K562 (cell line): ENCODE measurements around the gene CFAP20DC. TPM values are rescaled to one million over a fixed set of nuclear protein-coding genes. Genes with fewer than 3 reads are reported as not detected.
A peak's percentile ranks its signal among the peaks of the same experiment; 100 is the strongest.

ENCODE experiments used
- ATAC-seq: fragments of 200-7000 bp; cut with Tn5 transposase; 3 replicates; pipeline ENCODE4 v1.9.1; 2020; ENCODE audit warnings: moderate library complexity
- BruUV-seq: library from RNA; stranded (reverse); fragments of 400-500 nt; replicated peaks from 2 replicates; lab custom pipeline; 2021; lab: Mats Ljungman, UMichigan
- CTCF ChIA-PET: fragments of 300-600 bp; formaldehyde crosslinking; extraction: SDS; loops from one replicate; lab custom pipeline; 2021; ENCODE audit warnings: low intra/inter-chr PET ratio; lab: Yijun Ruan, JAX
- POLR2A ChIA-PET: fragments of 300-600, 350-650 bp; sonication (Branson Sonifier 250); formaldehyde crosslinking; extraction: SDS; loops from one replicate; lab custom pipeline; 2021; ENCODE audit warnings: antibody characterized with exemption, inconsistent platforms; lab: Yijun Ruan, JAX
- DNase-seq, 4 experiments: peaks; one replicate each; pipeline versions ENCODE4 v3.0.0 to v3.0.0-alpha.2; 2011 to 2018; ENCODE audit warnings: low spot score in 3 of 4, mixed read lengths in 3 of 4; ENCODE audit errors: extremely low read depth in 1 of 4
- FAIRE-seq: peaks from 2 replicates; lab custom pipeline; 2011; peaks lifted over from hg19 to GRCh38; lab: Jason Lieb, UNC
- H2AFZ ChIP-seq: 2 replicates; pipeline ENCODE4 v1.6.0; 2011; ENCODE audit warnings: low read depth, low read length, control low read depth, inconsistent platforms
- H3K27ac ChIP-seq: fragments of 200-600 bp; 3 replicates; pipeline ENCODE4 v1.8.0; 2011; ENCODE audit warnings: low read depth, mild to moderate bottlenecking, control low read depth, inconsistent platforms, low read length, moderate library complexity, mixed read lengths; ENCODE audit errors: extremely low read depth
- H3K27me3 ChIP-seq, 2 experiments: fragments of 300-600 bp in 1 of 2; 2 replicates in 1 of 2; 3 replicates in 1 of 2; pipeline versions ENCODE4 v1.6.0 to v1.8.0; 2011; ENCODE audit warnings: inconsistent platforms in 2 of 2, low read length in 2 of 2, mild to moderate bottlenecking in 1 of 2, mixed read lengths in 1 of 2, moderate library complexity in 1 of 2; ENCODE audit not compliant: control insufficient read depth in 2 of 2, insufficient read depth in 2 of 2
- H3K36me3 ChIP-seq: fragments of 300-600 bp; 3 replicates; pipeline ENCODE4 v1.8.0; 2011; ENCODE audit warnings: mild to moderate bottlenecking, low read length, inconsistent platforms; ENCODE audit not compliant: control insufficient read depth, insufficient read depth
- H3K4me1 ChIP-seq, 2 experiments: fragments of 200-600 bp in 1 of 2; replicated peaks in 1 of 2; 2 replicates in 1 of 2; 3 replicates in 1 of 2; pipeline versions ENCODE4 v1.5.1 to v1.8.0; 2011; ENCODE audit warnings: inconsistent platforms in 2 of 2, low read length in 2 of 2, mild to moderate bottlenecking in 1 of 2, mixed read lengths in 1 of 2, moderate library complexity in 1 of 2; ENCODE audit not compliant: control insufficient read depth in 2 of 2, insufficient read depth in 2 of 2
- H3K4me2 ChIP-seq: 2 replicates; pipeline ENCODE4 v1.6.1; 2011; ENCODE audit warnings: low read length, control low read depth, inconsistent platforms, mixed read lengths; ENCODE audit not compliant: insufficient read depth
- H3K4me3 ChIP-seq: fragments of 200-600 bp; sonication (generic), shearing (Covaris generic); 2 replicates; pipeline ENCODE4 v1.5.1; 2016; ENCODE audit warnings: control low read depth, inconsistent platforms
- H3K79me2 ChIP-seq: fragments of 200-600 bp; 3 replicates; pipeline ENCODE4 v1.8.0; 2011; ENCODE audit warnings: low read length, inconsistent platforms; ENCODE audit not compliant: control insufficient read depth, insufficient read depth
- H3K9ac ChIP-seq, 2 experiments: 2 replicates each; pipeline versions ENCODE4 v1.6.0 to v1.6.1; 2011; ENCODE audit warnings: low read depth in 2 of 2, low read length in 2 of 2, control low read depth in 1 of 2, inconsistent platforms in 1 of 2, mild to moderate bottlenecking in 1 of 2, mixed read lengths in 1 of 2; ENCODE audit not compliant: insufficient read depth in 1 of 2
- H3K9me1 ChIP-seq: one replicate; pipeline ENCODE4 v1.6.0; 2011; ENCODE audit warnings: inconsistent platforms, mild to moderate bottlenecking, low read length, moderate library complexity; ENCODE audit not compliant: control insufficient read depth, insufficient read depth
- H3K9me3 ChIP-seq: replicated peaks from 2 replicates; pipeline ENCODE4 v1.5.1; 2011; ENCODE audit warnings: low read depth, low read length, inconsistent platforms; ENCODE audit not compliant: control insufficient read depth, insufficient read depth
- H4K20me1 ChIP-seq: replicated peaks from 2 replicates; pipeline ENCODE4 v1.6.1; 2011; ENCODE audit warnings: low read length, inconsistent platforms, mixed read lengths; ENCODE audit not compliant: control insufficient read depth, insufficient read depth
- CREM ChIP-seq: IDR thresholded peaks from 2 replicates; pipeline ENCODE4 v1.6.1; 2014; ENCODE audit warnings: antibody characterized with exemption, low read depth
- HDAC3 ChIP-seq: fragments of 450-650 bp; IDR thresholded peaks from 2 replicates; pipeline ENCODE4 v1.6.1; 2018; ENCODE audit warnings: borderline replicate concordance, mild to moderate bottlenecking, moderate library complexity; ENCODE audit not compliant: partially characterized antibody
- HDAC6 ChIP-seq: IDR thresholded peaks from 2 replicates; pipeline ENCODE4 v1.6.1; 2012; ENCODE audit warnings: low read depth, mild to moderate bottlenecking, control low read depth, inconsistent platforms, low read length, moderate library complexity
- ILK ChIP-seq: fragments of 450-650 bp; IDR thresholded peaks from 2 replicates; pipeline ENCODE4 v1.6.1; 2016; ENCODE audit warnings: missing genetic modification characterization, low read depth, mild to moderate bottlenecking, missing compliant biosample characterization, moderate library complexity, borderline replicate concordance
- KAT7 ChIP-seq: sonication (generic); formaldehyde crosslinking; IDR thresholded peaks from 2 replicates; pipeline ENCODE4 v1.8.0; 2022; ENCODE audit warnings: missing genetic modification reagents, mild to moderate bottlenecking, borderline replicate concordance
- MAZ ChIP-seq, 2 experiments: fragments of 450-650 bp in 1 of 2; sonication (generic) in 1 of 2; formaldehyde crosslinking; IDR thresholded peaks in 1 of 2; conservative IDR thresholded peaks in 1 of 2; 2 replicates each; pipeline versions ENCODE4 v1.4.0 to v1.5.0; 2020; ENCODE audit warnings: mild to moderate bottlenecking in 1 of 2, missing genetic modification reagents in 1 of 2
- MTA2 ChIP-seq: fragments of 450-650 bp; IDR thresholded peaks from 2 replicates; pipeline ENCODE4 v1.6.1; 2016; ENCODE audit warnings: low read depth
- TEAD2 ChIP-seq: fragments of 450-650 bp; IDR thresholded peaks from 2 replicates; pipeline ENCODE4 v1.6.1; 2016; ENCODE audit warnings: missing genetic modification characterization, control low read depth, missing compliant biosample characterization
- ZNF395 ChIP-seq: fragments of 200-800 bp; sonication (Bioruptor generic); IDR thresholded peaks from 2 replicates; pipeline ENCODE4 v1.6.1; 2017; ENCODE audit warnings: missing genetic modification characterization, missing compliant biosample characterization
- ZNF766 ChIP-seq: fragments of 200-800 bp; sonication (Bioruptor generic); conservative IDR thresholded peaks from 2 replicates; pipeline ENCODE4 v1.6.1; 2016; ENCODE audit warnings: missing genetic modification characterization, missing compliant biosample characterization
- WGBS: fragments of 100-300 bp; shearing (Covaris generic); methylation state at CpG from one replicate; pipeline ENCODE4 v1.1.6; 2016; ENCODE audit warnings: low coverage, mixed read lengths; ENCODE audit not compliant: insufficient coverage; ENCODE audit errors: missing lambda C conversion rate; 5-methylcytosine and 5-hydroxymethylcytosine counted together
- in situ Hi-C: fragments of 300-500 bp; cut with MboI; formaldehyde crosslinking; loops from 4 replicates; pipeline ENCODE4 v1.15.0; 2018; ENCODE audit warnings: inconsistent platforms, mixed read lengths
- intact Hi-C: fragments of 100-400 bp; cut with micrococcal nuclease; formaldehyde crosslinking; loops from 2 replicates; pipeline ENCODE4 v1.14.2; 2022
- polyA plus RNA-seq, 8 experiments: library from polyadenylated mRNA; depleted of rRNA in 4 of 8; stranded (reverse) in 5 of 8; unstranded in 3 of 8; fragments of >200 nt; fragmentation: Nextera tagmentation in 2 of 8; fragmentation: Illumina TruSeq in 1 of 8; extraction: Ambion mirVana in 2 of 8; extraction: Trizol in 1 of 8; gene quantifications; 2 replicates each; pipeline versions ENCODE4 v1.2.1 to v1.2.3, GENCODE V29; 2011 to 2014; ENCODE audit warnings: inconsistent platforms in 1 of 8, missing spikeins in 1 of 8
- total RNA-seq, 7 experiments: library from RNA; depleted of rRNA in 6 of 7; stranded (reverse); fragments of >200 nt in 6 of 7; fragmentation: Illumina TruSeq in 2 of 7; extraction: Trizol in 2 of 7; gene quantifications; 2 replicates each; pipeline versions ENCODE4 v1.2.1 to v1.2.3, GENCODE V29; 2011 to 2021; ENCODE audit warnings: low replicate concordance in 1 of 7
- TF ChIP-seq, protein P1 (sequence below): sonication (generic); formaldehyde crosslinking; IDR thresholded peaks from 2 replicates; pipeline ENCODE4 v1.8.0; 2023; ENCODE audit warnings: mild to moderate bottlenecking, missing genetic modification reagents
- TF ChIP-seq, protein P2 (sequence below): fragments of 250-450 bp; sonication (Bioruptor Pico); IDR thresholded peaks from 2 replicates; pipeline ENCODE4 v1.4.0; 2020; ENCODE audit warnings: mild to moderate bottlenecking, moderate library complexity

CFAP20DC gene
- total and polyA plus RNA-seq, 9 of the 15 experiments (the other 6 are each of a cell fraction or from before 2014, with no cell fraction given) = 1.6 to 5.9 (median 4.6) TPM

GRCh38 chr3:58899159-58899952 is 150.5 kb downstream of the CFAP20DC start (continued):
- TF ChIP-seq MAZ (CRISPR knock-in tag; conservative IDR thresholded peaks at IDR 0.05 in 1 of 2, IDR thresholded peaks at IDR 0.05 in 1 of 2) (peak; percentile 53 to 85; a peak in 3 of 4 replicates), MTA2 (no peak), CREM (peak; percentile 46; the same call in 1 of the 2 replicates)

DNA sequence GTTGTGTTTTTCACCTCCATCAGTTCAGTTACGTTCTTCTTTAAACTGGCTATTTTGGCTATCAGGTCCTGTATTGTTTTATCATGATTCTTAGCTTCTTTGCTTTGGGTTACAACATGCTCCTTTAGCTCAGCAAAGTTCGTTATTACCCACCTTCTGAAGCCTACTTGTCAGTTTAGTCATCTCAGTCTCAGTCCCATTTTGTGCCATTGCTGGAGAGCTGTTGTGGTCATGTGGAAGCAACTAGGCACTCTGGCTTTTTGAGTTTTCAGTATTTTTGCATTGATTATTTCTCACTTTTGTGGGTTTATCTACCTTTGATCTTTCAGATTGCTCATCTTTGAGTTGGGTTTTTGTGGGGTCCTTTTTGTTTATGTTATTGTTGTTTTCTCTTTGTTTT is 151.3 kb downstream of the CFAP20DC start:
- ChIA-PET POLR2A (no interaction called here), CTCF (no interaction called here)
- no peak overlapping the region for H2AFZ ChIP-seq
- ATAC-seq (no peak), DNase-seq (no peak), FAIRE-seq (no peak)
- no peak overlapping the region for H3K9ac ChIP-seq
- 53% methylated on average over 2 of the region's 2 CpGs for WGBS
- H3K36me3 ChIP-seq = no peaks in the 10 kb centered on the region
- H3K4me1 ChIP-seq = peaks cover 8 to 9% of the 10 kb centered on the region in 2 experiments; a peak in 3 of 5 replicates
- H3K27ac ChIP-seq = no peak overlapping the region; the same call in 2 of the 3 replicates
- no TSS peak for BruUV-seq
- H4K20me1 ChIP-seq = no peaks in the 10 kb centered on the region
- no peaks in the 10 kb centered on the region for H3K9me1 ChIP-seq
- H3K4me3 ChIP-seq = no peak overlapping the region
- H3K9me3 ChIP-seq = no peaks in the 10 kb centered on the region
- no peak overlapping the region for H3K4me2 ChIP-seq
- no peaks in the 10 kb centered on the region for H3K27me3 ChIP-seq
- intact Hi-C loops = no loop called here
- no peaks in the 10 kb centered on the region for H3K79me2 ChIP-seq
- in situ Hi-C loops = no loop called here
- TF ChIP-seq HDAC6 (no peak), ZNF766 (CRISPR knock-in tag) (no peak), KAT7 (CRISPR knock-in tag) (no peak), TEAD2 (no peak), ZNF395 (CRISPR knock-in tag) (no peak), HDAC3 (no peak), ILK (no peak)
- TF ChIP-seq, protein P1, sequence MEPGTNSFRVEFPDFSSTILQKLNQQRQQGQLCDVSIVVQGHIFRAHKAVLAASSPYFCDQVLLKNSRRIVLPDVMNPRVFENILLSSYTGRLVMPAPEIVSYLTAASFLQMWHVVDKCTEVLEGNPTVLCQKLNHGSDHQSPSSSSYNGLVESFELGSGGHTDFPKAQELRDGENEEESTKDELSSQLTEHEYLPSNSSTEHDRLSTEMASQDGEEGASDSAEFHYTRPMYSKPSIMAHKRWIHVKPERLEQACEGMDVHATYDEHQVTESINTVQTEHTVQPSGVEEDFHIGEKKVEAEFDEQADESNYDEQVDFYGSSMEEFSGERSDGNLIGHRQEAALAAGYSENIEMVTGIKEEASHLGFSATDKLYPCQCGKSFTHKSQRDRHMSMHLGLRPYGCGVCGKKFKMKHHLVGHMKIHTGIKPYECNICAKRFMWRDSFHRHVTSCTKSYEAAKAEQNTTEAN = no peak
- TF ChIP-seq, protein P2, sequence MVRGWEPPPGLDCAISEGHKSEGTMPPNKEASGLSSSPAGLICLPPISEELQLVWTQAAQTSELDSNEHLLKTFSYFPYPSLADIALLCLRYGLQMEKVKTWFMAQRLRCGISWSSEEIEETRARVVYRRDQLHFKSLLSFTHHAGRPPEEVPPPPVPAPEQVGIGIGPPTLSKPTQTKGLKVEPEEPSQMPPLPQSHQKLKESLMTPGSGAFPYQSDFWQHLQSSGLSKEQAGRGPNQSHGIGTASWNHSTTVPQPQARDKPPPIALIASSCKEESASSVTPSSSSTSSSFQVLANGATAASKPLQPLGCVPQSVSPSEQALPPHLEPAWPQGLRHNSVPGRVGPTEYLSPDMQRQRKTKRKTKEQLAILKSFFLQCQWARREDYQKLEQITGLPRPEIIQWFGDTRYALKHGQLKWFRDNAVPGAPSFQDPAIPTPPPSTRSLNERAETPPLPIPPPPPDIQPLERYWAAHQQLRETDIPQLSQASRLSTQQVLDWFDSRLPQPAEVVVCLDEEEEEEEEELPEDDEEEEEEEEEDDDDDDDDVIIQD = no peak
